HAP-1 (cell line): ENCODE data around the gene CCDC183.
"Not testable (repeated sequence)": the region's sequence is repeated elsewhere in the genome, so short reads cannot be mapped to it uniquely, and the experiment has no call there.

Experiments
- DNase-seq, 2 experiments: peaks; one replicate each; pipeline ENCODE4 v3.0.0-alpha.2; 2016 to 2020; ENCODE audit warnings: low spot score in 2 of 2
- H3K27me3 ChIP-seq: fragments of 250-450 bp; sonication (Bioruptor Pico); 2 replicates; pipeline ENCODE4 v1.5.1; 2020; ENCODE audit warnings: low read depth, mild to moderate bottlenecking, moderate library complexity
- H3K36me3 ChIP-seq: fragments of 250-450 bp; sonication (Bioruptor Pico); replicated peaks from 2 replicates; pipeline ENCODE4 v1.5.1; 2020; ENCODE audit warnings: mild to moderate bottlenecking
- H3K4me1 ChIP-seq: fragments of 250-450 bp; sonication (Bioruptor Pico); 2 replicates; pipeline ENCODE4 v1.5.1; 2020; ENCODE audit warnings: mild to moderate bottlenecking
- H3K4me3 ChIP-seq: fragments of 250-450 bp; sonication (Bioruptor Pico); 2 replicates; pipeline ENCODE4 v1.5.1; 2020; ENCODE audit warnings: mild to moderate bottlenecking, moderate library complexity
- H3K9me3 ChIP-seq: fragments of 250-450 bp; sonication (Bioruptor Pico); 2 replicates; pipeline ENCODE4 v1.5.1; 2020; ENCODE audit warnings: mild to moderate bottlenecking, moderate library complexity
- in situ Hi-C: fragments of 300-500 bp; cut with MboI; formaldehyde crosslinking; loops from 3 replicates; pipeline ENCODE4 v1.14.3; 2020; ENCODE audit warnings: low sequenced_read_pairs, inconsistent platforms, mixed read lengths

Gene CCDC183

GRCh38 chr9:136792321-136793085 is 3.6 kb upstream of the CCDC183 start:
- Histone ChIP-seq H3K36me3 (no peaks in the 10 kb centered on the region), H3K27me3 (no peaks in the 10 kb centered on the region), H3K4me1 (peaks cover 11% of the 10 kb centered on the region), H3K9me3 (no peaks in the 10 kb centered on the region), H3K4me3 (peak overlapping the region; percentile 61; the same call in 1 of the 2 replicates)
- in situ Hi-C loops, result loop anchor here (25.0 kb wide), 1 partner anchor 445 kb away; the partner anchor contains the start of genes CYSRT1, RNF224, SLC34A3 and TUBB4B
- no peak for DNase-seq

DNA sequence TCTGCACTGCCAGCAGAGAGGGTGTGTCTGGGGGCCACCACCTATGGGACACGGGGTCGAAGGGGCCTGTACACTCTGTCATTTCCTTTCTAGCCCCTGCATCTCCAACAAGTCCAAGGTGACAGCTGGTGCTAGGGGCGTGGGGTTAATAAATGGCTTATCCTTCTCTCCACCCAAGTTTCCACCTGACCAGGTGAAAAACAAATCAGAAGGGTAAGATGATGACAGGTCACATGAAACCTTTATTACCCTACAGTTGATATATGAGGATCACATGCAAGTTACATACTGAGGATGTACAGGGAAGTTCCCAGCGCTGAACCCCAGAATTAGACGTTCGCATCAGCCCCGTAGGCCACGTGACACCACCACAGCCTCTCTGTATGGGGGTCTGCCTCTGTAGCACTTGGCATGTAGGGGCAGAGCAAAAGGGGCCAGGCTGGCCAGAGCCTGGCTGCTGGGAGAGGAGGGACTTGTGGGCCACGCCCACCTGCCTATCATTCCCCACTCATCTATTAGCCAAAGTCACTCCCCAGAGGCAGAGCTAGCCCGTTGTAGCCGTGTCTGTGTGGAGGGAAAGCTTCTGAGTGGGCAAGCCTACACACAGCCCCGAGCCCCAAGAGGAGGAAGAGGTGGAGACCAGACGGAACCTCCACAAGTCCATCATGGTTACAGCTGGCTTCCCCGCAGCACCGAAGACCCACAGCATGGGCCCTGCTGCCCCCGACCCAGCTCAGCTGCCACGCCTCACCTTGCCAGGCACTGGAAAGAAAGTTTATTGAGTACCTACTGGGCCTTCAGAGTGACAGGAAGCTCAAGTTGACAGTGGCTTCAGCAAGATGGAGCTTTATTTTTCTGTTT is 2.8 kb upstream of the CCDC183 start:
- DNase-seq, result peak in 1 of 2 experiments; percentile 43
- in situ Hi-C loops, result loop anchor here (25.0 kb wide), 1 partner anchor 444 kb away; the partner anchor contains the start of genes CYSRT1, RNF224, SLC34A3 and TUBB4B
- no peak overlapping the region for H3K4me3 ChIP-seq

GRCh38 chr9:136794281-136794999 is 1.7 kb upstream of the CCDC183 start:
- Histone ChIP-seq H3K36me3 (no peaks in the 10 kb centered on the region), H3K4me1 (peaks cover 4% of the 10 kb centered on the region), H3K4me3 (no peak overlapping the region), H3K27me3 (no peaks in the 10 kb centered on the region), H3K9me3 (no peaks in the 10 kb centered on the region)
- no peak for DNase-seq
- in situ Hi-C loops, result loop anchor here (25.0 kb wide), 1 partner anchor 443 kb away; the partner anchor contains the start of genes CYSRT1, RNF224, SLC34A3 and TUBB4B

More for the DNA sequence above, 2.8 kb upstream of the CCDC183 start:
- H3K9me3 ChIP-seq, result no peaks in the 10 kb centered on the region
- H3K4me1 ChIP-seq, result peaks cover 4% of the 10 kb centered on the region
- H3K27me3 ChIP-seq, result no peaks in the 10 kb centered on the region
- H3K36me3 ChIP-seq, result no peaks in the 10 kb centered on the region

- DNase-seq, result no peak
- Histone ChIP-seq H3K4me3 (no peak overlapping the region), H3K4me1 (peaks cover 8% of the 10 kb centered on the region), H3K36me3 (no peaks in the 10 kb centered on the region), H3K9me3 (no peaks in the 10 kb centered on the region), H3K27me3 (no peaks in the 10 kb centered on the region)
- in situ Hi-C loops, result loop anchor here (25.0 kb wide), 1 partner anchor 442 kb away; the partner anchor contains the start of genes CYSRT1, RNF224, SLC34A3 and TUBB4B
Observed at GRCh38 chr9:136795000-136795348, 1.2 kb upstream of the CCDC183 start.

GRCh38 chr9:136796775-136797347 is 723 bp downstream of the CCDC183 start:
- in situ Hi-C loops, result loop anchor here (25.0 kb wide), 1 partner anchor 440 kb away; the partner anchor contains the start of genes CYSRT1, RNF224, SLC34A3 and TUBB4B
- not testable (repeated sequence) for H3K36me3 ChIP-seq, DNase-seq, H3K4me3 ChIP-seq, H3K9me3 ChIP-seq, H3K27me3 ChIP-seq
- H3K4me1 ChIP-seq, result peaks cover 14% of the 10 kb centered on the region

DNA sequence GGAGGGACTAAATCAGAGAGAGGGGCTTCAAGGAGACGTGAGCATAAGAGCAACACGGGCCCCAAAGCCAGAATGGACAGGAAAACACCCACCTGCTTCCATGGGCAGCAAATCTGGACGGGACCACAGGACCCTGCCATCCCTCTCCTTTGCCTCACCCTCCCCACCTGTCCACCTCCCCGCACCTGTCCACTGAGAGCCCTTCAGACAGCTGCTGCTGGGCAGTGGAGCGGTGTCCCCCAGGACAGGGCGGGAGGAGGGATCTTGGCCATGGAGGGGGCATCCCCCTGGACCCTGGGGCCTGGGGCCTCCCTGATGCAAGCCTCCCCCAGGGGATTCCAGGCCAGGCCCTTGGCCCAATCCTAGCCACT is 2.6 kb downstream of the CCDC183 start:
- in situ Hi-C loops, result loop anchor here (25.0 kb wide), 1 partner anchor 439 kb away; the partner anchor contains the start of genes CYSRT1, RNF224, SLC34A3 and TUBB4B
- Histone ChIP-seq H3K9me3 (no peaks in the 10 kb centered on the region), H3K4me3 (no peak overlapping the region), H3K27me3 (no peaks in the 10 kb centered on the region), H3K4me1 (peaks cover 14% of the 10 kb centered on the region), H3K36me3 (no peaks in the 10 kb centered on the region; the same call in 1 of the 2 replicates)
- DNase-seq, result no peak

- in situ Hi-C loops, result loop anchor here (25.0 kb wide), 1 partner anchor 438 kb away; the partner anchor contains the start of genes CYSRT1, RNF224, SLC34A3 and TUBB4B
- Histone ChIP-seq H3K4me3 (peak overlapping the region; percentile 41), H3K9me3 (no peaks in the 10 kb centered on the region), H3K27me3 (no peaks in the 10 kb centered on the region), H3K36me3 (no peaks in the 10 kb centered on the region; the same call in 1 of the 2 replicates), H3K4me1 (peaks cover 14% of the 10 kb centered on the region)
- no peak for DNase-seq
Observed at GRCh38 chr9:136799079-136799853, 3.1 kb downstream of the CCDC183 start.

DNA sequence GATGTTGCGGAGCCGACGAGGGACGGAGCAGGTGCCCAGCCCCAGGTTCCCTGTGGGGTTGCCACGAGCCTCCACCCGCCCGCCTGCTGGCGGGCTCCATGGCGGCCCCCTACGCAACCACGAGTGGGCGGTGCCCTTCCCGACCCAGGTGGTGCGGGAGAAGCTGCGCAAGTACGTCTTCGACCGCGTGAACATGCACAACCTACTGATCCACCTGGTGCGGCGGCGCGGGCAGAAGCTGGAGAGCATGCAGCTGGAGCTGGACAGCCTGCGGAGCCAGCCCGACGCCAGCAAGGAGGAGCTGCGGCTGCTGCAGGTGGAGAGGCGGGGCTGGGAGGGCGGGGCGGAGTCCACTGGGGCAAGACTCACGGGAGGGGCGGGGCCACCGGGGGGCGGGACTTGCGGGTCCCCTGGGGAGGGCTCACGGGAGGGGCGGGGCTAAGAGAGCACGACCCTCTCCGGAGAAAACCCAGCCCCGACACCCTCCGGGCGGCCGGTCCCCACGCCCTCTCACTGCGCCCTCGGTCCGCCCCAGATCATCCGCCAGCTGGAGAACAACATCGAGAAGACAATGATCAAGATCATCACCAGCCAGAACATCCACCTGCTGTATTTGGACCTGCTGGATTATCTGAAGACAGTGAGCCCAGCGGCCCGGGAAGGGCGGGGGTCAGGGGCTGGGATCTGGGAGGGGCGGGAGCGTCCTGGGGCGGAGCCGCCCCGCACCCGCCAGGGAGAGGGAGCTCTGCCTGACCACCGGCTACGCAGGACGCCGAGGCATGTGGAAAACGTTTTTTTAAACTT is 3.9 kb downstream of the CCDC183 start:
- peaks cover 14% of the 10 kb centered on the region for H3K4me1 ChIP-seq

GRCh38 chr9:136802321-136802720 is 6.2 kb downstream of the CCDC183 start:
- H3K9me3 ChIP-seq, result no peaks in the 10 kb centered on the region
- no peak overlapping the region for H3K4me3 ChIP-seq
- H3K27me3 ChIP-seq, result no peaks in the 10 kb centered on the region
- DNase-seq, result no peak
- in situ Hi-C loops, result no loop called here
- H3K36me3 ChIP-seq, result peaks cover 11% of the 10 kb centered on the region
- H3K4me1 ChIP-seq, result peaks cover 23% of the 10 kb centered on the region

More for the DNA sequence above, 3.9 kb downstream of the CCDC183 start:
- peak; percentile 80 to 94 for DNase-seq
- Histone ChIP-seq H3K9me3 (no peaks in the 10 kb centered on the region), H3K36me3 (peaks cover 2% of the 10 kb centered on the region; the same call in 1 of the 2 replicates), H3K4me3 (peak overlapping the region; percentile 41), H3K27me3 (no peaks in the 10 kb centered on the region)
- in situ Hi-C loops, result loop anchor here (25.0 kb wide), 1 partner anchor 437 kb away; the partner anchor contains the start of genes CYSRT1, RNF224, SLC34A3 and TUBB4B

DNA sequence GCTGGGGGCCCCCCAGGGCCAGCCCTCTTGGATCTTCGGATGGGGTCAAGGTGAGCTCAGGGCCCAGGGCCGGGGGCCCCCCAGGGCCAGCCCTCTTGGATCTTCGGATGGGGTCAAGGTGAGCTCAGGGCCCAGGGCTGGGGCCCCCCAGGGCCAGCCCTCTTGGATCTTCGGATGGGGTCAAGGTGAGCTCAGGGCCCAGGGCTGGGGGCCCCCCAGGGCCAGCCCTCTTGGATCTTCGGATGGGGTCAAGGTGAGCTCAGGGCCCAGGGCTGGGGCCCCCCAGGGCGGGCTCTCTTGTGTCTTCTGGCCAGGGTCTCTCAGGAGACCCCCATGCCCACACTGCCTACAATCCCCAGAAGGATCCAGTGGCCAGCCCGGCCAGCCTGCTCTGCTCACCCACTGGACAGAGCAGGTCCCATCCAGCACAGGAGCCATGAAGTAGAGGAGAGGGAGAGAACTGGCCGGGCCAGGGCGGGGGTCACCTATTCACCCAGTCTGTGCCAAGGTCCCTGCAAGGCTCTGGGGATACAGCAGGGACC is 6.9 kb downstream of the CCDC183 start:
- in situ Hi-C loops, H3K4me3 ChIP-seq, H3K27me3 ChIP-seq, H3K9me3 ChIP-seq, DNase-seq: not testable (repeated sequence)
- peaks cover 23% of the 10 kb centered on the region for H3K4me1 ChIP-seq
- H3K36me3 ChIP-seq, result peaks cover 13% of the 10 kb centered on the region
